NT2/D1 (cell line): ENCODE measurements around the gene SWI5.

Source experiments
- YY1 ChIP-seq: IDR thresholded peaks from 2 replicates; pipeline ENCODE4 v1.6.1; 2011; ENCODE audit not compliant: insufficient read length, insufficient read depth
- ZNF274 ChIP-seq: IDR thresholded peaks from 2 replicates; pipeline ENCODE4 v1.6.1; 2011; ENCODE audit warnings: mild to moderate bottlenecking, low read depth, low read length

DNA sequence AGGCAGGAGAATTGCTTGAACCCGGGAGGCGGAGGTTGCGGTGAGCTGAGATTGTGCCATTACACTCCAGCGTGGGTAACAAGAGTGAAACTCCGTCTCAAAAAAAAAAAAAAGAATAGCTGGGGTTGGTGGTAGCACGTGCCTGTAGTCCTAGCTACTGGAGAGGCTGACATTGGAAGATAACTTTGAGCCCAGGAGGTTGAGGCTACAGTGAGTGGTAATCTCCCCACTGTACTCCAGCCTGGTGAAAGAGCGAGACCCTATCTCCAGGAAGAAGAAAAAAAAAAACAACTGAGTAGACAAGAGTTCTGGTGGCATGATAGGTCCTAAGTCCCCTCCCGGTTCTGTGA is 26.5 kb upstream of the SWI5 start:
- no peak for TF ChIP-seq ZNF274
- no peak for TF ChIP-seq YY1
